Astrocyte (in vitro differentiated cells and primary cell): ENCODE data around the gene RBM38.

ENCODE experiments used
- CTCF ChIP-seq: IDR thresholded peaks from 2 replicates; pipeline ENCODE4 v1.5.1; 2011; ENCODE audit warnings: low read depth, mild to moderate bottlenecking, inconsistent platforms, low read length, moderate library complexity; ENCODE audit not compliant: insufficient read depth
- EZH2 ChIP-seq: IDR thresholded peaks from 2 replicates; pipeline ENCODE4 v1.6.1; 2012; ENCODE audit warnings: mild to moderate bottlenecking, low read length, inconsistent platforms; ENCODE audit not compliant: insufficient read depth

GRCh38 chr20:57404006-57404405 is 12.8 kb downstream of the RBM38 start:
- TF ChIP-seq CTCF, result no peak
- TF ChIP-seq EZH2, result no peak
